MCF 10A (cell line): ENCODE measurements around the gene RAB3D. TPM values are rescaled to one million over a fixed set of nuclear protein-coding genes. Genes with fewer than 3 reads are reported as not detected.

Experiments
- Bru-seq: library from RNA; stranded (reverse); fragments of 400-500 nt; gene quantifications from one replicate; lab custom pipeline; 2021; lab: Mats Ljungman, UMichigan
- BruChase-seq, 2 experiments: library from RNA; stranded (reverse); fragments of 400-500 nt; gene quantifications; one replicate each; lab custom pipeline; 2021; lab: Mats Ljungman, UMichigan
- BruUV-seq: library from RNA; stranded (reverse); fragments of 400-500 nt; replicated peaks from 2 replicates; lab custom pipeline; 2021; lab: Mats Ljungman, UMichigan
- CTCF ChIA-PET: fragments of 300-600 bp; sonication (Branson Sonifier 250); formaldehyde crosslinking; extraction: SDS; loops from one replicate; lab custom pipeline; 2021; ENCODE audit warnings: antibody characterized with exemption, inconsistent platforms; lab: Yijun Ruan, JAX
- POLR2A ChIA-PET: fragments of 300-600, 350-650 bp; sonication (Branson Sonifier 250); formaldehyde crosslinking; extraction: SDS; loops from one replicate; lab custom pipeline; 2020; ENCODE audit warnings: antibody characterized with exemption, inconsistent platforms; lab: Yijun Ruan, JAX
- DNase-seq: peaks from one replicate; pipeline ENCODE4 v3.0.0-alpha.2; 2018; ENCODE audit not compliant: unreplicated experiment
- H3K27ac Mint-ChIP-seq: one replicate; pipeline ENCODE4 v1.8.0; 2022; ENCODE audit warnings: mild to moderate bottlenecking, low read depth, mixed read lengths; ENCODE audit not compliant: unreplicated experiment
- H3K27me3 Mint-ChIP-seq: one replicate; pipeline ENCODE4 v1.8.0; 2022; ENCODE audit warnings: mixed read lengths; ENCODE audit not compliant: insufficient read depth, unreplicated experiment
- H3K36me3 Mint-ChIP-seq: one replicate; pipeline ENCODE4 v1.8.0; 2022; ENCODE audit warnings: mild to moderate bottlenecking, moderate library complexity, mixed read lengths; ENCODE audit not compliant: insufficient read depth, unreplicated experiment
- H3K4me1 Mint-ChIP-seq: one replicate; pipeline ENCODE4 v1.8.0; 2022; ENCODE audit warnings: mixed read lengths; ENCODE audit not compliant: insufficient read depth, unreplicated experiment
- H3K4me3 Mint-ChIP-seq: one replicate; pipeline ENCODE4 v1.8.0; 2022; ENCODE audit warnings: mild to moderate bottlenecking, moderate library complexity, mixed read lengths; ENCODE audit not compliant: unreplicated experiment
- H3K9me3 Mint-ChIP-seq: one replicate; pipeline ENCODE4 v1.8.0; 2022; ENCODE audit warnings: mixed read lengths; ENCODE audit not compliant: unreplicated experiment
- CTCF ChIP-seq: fragments of 200-600 bp; IDR thresholded peaks from one replicate; pipeline ENCODE4 v1.8.0; 2022; ENCODE audit warnings: antibody characterized with exemption, mild to moderate bottlenecking; ENCODE audit not compliant: unreplicated experiment
- intact Hi-C: fragments of 100-400 bp; cut with micrococcal nuclease; formaldehyde crosslinking; loops from 2 replicates; pipeline ENCODE4 v1.14.1; 2022
- long read RNA-seq: library from polyadenylated mRNA; stranded (forward); transcript quantifications from one replicate; pipeline ENCODE4 v2.0.0, GENCODE V29; 2022
- total RNA-seq: library from RNA; stranded (reverse); gene quantifications from 2 replicates; pipeline ENCODE4 v1.2.3, GENCODE V29; 2022

RAB3D gene, protein sequence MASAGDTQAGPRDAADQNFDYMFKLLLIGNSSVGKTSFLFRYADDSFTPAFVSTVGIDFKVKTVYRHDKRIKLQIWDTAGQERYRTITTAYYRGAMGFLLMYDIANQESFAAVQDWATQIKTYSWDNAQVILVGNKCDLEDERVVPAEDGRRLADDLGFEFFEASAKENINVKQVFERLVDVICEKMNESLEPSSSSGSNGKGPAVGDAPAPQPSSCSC
- total RNA-seq (42.8 and 46.5 TPM in 2 replicates), Bru-seq, nascent RNA (percentile 56 among the genes with signal in this experiment), BruChase-seq, experiment 1, labeled RNA remaining after a 6-hour chase (percentile 90 among the genes with signal in this experiment), BruChase-seq, experiment 2, labeled RNA remaining after a 2-hour chase (percentile 73 among the genes with signal in this experiment)
- long read RNA-seq, full-length matches to known transcripts, result 42 of 68 reads
- long read RNA-seq, partial matches to known transcripts, result 3 of 68 reads
- long read RNA-seq, other reads (novel, unspliced or antisense), result 23 of 68 reads

DNA sequence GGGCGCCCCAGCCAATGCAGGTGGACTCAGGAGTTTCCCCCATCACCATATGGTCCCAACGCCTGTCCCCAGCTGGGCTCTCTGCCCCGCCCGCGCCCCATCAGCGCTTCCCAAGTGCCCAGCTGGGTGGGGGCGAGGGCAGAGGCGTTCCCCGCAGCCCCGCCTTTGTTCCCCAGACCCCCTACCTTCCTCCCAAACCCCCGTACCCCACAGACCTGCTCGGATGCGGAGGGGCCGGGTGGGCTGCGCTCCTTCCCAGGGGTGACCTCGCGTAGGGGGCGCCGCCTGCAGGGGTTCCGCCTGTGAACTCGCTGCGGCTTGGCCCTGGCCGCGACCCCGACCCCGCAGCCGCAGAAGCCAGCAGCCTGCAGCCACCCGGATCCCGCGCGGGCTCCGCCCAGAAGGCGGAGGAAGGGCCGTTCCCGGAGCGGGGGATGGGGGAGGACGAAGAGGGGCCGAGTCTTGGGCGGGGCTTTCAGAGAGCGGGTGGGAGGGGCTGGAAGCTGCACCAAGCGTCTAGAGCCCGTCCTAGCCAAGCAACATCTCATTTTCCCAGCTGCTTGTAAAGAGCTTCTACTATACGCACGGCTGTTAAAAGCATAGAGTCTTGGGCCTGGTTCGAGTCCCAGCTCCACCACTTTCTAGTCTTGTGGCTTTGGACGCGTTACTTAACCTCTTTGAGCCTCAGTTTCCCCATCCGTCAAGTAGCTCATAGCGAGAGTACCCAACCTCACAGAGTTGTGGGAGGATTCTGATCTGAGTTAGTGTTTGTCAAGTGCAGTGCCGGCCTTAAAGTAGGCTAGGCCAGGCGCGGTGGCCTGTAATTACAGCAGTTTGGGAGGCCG is at the start of gene RAB3D:
TSS of gene RAB3D (minus strand) at position 404 of the 845 bp plus-strand sequence. CDS start 2,258 bp downstream, outside the sequence.
- H3K4me1 Mint-ChIP-seq, result peaks cover 16% of the 10 kb centered on the region
- peak; percentile 93 for DNase-seq
- H3K36me3 Mint-ChIP-seq, result peaks cover 49% of the 10 kb centered on the region
- H3K27me3 Mint-ChIP-seq, result no peaks in the 10 kb centered on the region
- BruUV-seq, result no TSS peak
- H3K4me3 Mint-ChIP-seq, result peak within 1 kb of the TSS; percentile 74
- H3K9me3 Mint-ChIP-seq, result no peaks in the 10 kb centered on the region
- no peak for TF ChIP-seq CTCF
- ChIA-PET POLR2A (interaction anchor here (0.6 to 4.0 kb wide), 15 partner anchors 7 to 258 kb away, joined by 3 to 43 read pairs (median 5); partner anchors contain the start of genes ELOF1 and SWSAP1), CTCF (interaction anchor here (0.6 to 2.0 kb wide), 6 partner anchors 11 to 735 kb away, joined by 3 to 7 read pairs (median 3); no protein-coding TSS in a partner anchor)
- intact Hi-C loops, result no loop called here
- peak within 1 kb of the TSS; percentile 59 for H3K27ac Mint-ChIP-seq

GRCh38 chr19:11387162-11388034 is 47.9 kb upstream of the RAB3D start:
- intact Hi-C loops, result no loop called here
- ChIA-PET POLR2A (interaction anchor here (1.3 kb wide), 1 partner anchor 11 kb away, joined by 3 read pairs; no protein-coding TSS in a partner anchor), CTCF (interaction anchor here (0.6 kb wide), 1 partner anchor 65 kb away, joined by 3 read pairs; no protein-coding TSS in a partner anchor)
- H3K4me1 Mint-ChIP-seq, result no peaks in the 10 kb centered on the region
- no peak for TF ChIP-seq CTCF
- H3K9me3 Mint-ChIP-seq, result no peaks in the 10 kb centered on the region
- H3K27ac Mint-ChIP-seq, result no peak overlapping the region
- no peak for DNase-seq
- no peak overlapping the region for H3K4me3 Mint-ChIP-seq
- no peaks in the 10 kb centered on the region for H3K36me3 Mint-ChIP-seq
- H3K27me3 Mint-ChIP-seq, result no peaks in the 10 kb centered on the region
- BruUV-seq, result no TSS peak

GRCh38 chr19:11384778-11385129 is 45.3 kb upstream of the RAB3D start:
- no peak overlapping the region for H3K4me3 Mint-ChIP-seq
- POLR2A ChIA-PET, result interaction anchor here (0.7 kb wide), 1 partner anchor 136 kb away, joined by 3 read pairs; no protein-coding TSS in a partner anchor
- peaks cover 17% of the 10 kb centered on the region for H3K4me1 Mint-ChIP-seq

More at GRCh38 chr19:11384778-11385129, 45.3 kb upstream of the RAB3D start:
- Mint-ChIP-seq H3K36me3 (no peaks in the 10 kb centered on the region), H3K9me3 (no peaks in the 10 kb centered on the region), H3K27me3 (no peaks in the 10 kb centered on the region), H3K27ac (no peak overlapping the region)
- BruUV-seq, result no TSS peak
- TF ChIP-seq CTCF, result no peak
- DNase-seq, result no peak
- intact Hi-C loops, result no loop called here
- CTCF ChIA-PET, result interaction anchor here (0.7 to 1.2 kb wide), 3 partner anchors 9 to 494 kb away, joined by 3 to 4 read pairs (median 3); no protein-coding TSS in a partner anchor
